HG03039 (cell line): ENCODE measurements around the gene TOMM5.
"Not testable (repeated sequence)": the region's sequence is repeated elsewhere in the genome, so short reads cannot be mapped to it uniquely, and the experiment has no call there.

ENCODE experiments used
- ATAC-seq: cut with Tn5 transposase; IDR thresholded peaks from one replicate; pipeline ENCODE4 v1.9.1; 2021; ENCODE audit warnings: mild to moderate bottlenecking, moderate library complexity; ENCODE audit not compliant: unreplicated experiment

TOMM5 gene

GRCh38 chr9:37611961-37612360 is 19.6 kb upstream of the TOMM5 start:
- ATAC-seq: no peak

DNA sequence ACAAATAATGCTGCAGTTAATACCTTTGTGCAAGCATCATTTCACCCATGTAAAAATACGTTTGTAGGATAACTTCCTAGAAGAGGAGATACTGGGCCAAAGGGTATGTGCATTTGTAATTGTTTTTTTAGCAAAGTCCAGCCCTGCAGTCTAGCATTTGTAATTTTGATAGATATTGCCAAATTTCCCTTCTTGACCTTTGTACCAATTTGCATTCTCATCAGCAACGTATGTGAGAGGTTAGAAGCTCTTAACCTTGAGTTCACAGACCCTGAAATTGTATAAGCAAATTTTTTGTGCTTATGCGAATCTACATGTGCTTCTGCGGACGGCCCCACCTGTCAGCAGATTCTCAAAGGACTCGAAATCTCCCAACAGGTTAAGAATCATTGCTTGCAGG is 18.6 kb upstream of the TOMM5 start:
- no peak for ATAC-seq

DNA sequence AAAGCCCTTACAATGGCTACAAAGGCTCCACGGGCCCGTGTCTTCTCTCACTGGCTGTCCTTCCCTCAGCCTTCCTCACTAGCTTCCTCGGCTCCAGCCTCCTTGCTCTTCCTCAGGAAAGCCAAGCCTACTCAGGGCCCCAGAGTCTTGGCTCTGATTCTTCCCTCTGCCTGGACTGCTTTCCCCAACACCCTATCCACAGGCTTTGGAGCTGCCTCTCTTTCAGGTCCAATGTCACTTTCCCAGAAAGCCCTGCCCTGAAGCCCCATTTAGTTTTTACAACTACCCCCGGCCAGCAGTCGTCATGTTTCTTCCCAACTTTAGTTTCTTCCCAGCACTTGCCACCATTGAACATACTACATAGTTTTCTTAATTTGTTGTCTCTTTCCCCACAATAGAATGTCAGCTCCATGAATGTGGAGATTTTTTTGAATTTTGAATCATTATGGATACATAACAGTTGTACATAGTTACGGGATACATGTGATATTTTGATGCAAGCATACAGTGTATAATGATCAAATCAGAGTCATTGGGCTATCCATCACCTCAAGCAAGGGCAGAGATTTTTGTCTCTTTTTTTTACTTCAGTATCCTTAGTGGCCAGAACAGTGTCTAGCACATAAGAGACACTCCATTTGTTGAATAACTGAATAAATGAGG is 17.5 kb upstream of the TOMM5 start:
- no peak for ATAC-seq

- ATAC-seq: no peak
These were observed 15.9 kb upstream of the TOMM5 start for GRCh38 chr9:37608250-37608649.

DNA sequence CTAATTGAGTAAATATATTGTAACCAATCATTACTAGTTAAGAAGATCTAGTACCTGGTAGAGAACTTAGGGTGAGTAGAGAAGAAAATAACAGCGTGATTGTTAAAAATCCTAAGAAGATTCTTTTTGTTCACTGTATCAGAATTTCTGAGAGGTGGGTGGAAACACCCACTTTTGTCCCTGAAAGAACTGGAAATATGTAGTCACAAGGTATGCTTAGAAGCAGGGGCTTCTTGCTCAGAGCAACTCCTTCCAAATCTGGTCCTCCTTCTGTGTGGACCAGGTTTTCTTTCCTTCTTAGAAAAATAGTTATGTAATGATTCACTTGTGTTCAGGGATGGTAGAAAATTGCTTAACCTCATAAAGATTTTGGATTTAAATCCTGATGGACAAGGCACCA is 11.9 kb upstream of the TOMM5 start:
- ATAC-seq: no peak

GRCh38 chr9:37602817-37603216 is 10.4 kb upstream of the TOMM5 start:
- ATAC-seq: no peak

DNA sequence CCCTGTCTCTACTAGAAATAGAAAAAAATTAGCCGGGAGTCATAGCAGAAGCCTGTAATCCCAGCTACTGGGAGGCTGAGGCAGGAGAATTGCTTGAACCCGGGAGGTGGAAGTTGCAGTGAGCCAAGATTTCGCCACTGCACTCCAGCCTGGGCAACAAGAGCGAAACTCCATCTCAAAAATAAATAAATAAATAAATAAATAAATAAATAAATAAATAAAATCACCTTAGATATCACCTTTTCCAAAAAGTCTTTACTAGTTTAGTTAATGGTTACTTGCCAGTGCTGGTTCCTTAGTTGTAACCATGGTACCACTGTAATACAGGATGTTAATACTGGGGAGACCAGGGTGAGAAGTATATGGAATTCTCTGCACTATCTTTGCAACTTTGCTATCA is 9.7 kb upstream of the TOMM5 start:
- ATAC-seq: not testable (repeated sequence)

GRCh38 chr9:37596504-37596903 is 4.1 kb upstream of the TOMM5 start:
- ATAC-seq: no peak

DNA sequence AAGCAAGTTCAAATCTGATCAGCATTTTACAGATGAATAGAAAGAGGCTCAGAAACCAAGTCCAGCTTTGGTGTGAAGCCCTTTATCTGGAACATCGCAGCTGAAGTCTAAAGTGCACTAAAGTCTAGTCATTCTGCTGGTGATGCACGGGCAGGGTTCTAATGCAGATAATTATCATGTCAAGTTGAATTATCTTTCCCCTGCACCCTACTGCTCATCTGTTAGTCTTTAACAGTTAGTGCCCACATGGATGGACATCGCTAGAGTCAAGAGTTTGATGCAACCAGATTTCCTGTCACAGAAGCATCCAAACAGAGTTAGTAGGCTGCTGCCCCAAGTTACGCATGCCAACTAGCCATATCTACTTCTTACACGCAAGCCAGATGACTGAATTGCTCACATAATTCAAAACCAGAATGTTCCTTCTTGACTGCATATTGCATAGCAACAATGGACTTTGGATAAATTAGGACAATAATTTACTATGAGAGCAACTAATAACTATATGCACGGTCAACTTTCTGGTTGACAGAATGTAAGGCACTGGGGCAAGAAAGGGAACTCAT is 1.6 kb upstream of the TOMM5 start:
- ATAC-seq: no peak

DNA sequence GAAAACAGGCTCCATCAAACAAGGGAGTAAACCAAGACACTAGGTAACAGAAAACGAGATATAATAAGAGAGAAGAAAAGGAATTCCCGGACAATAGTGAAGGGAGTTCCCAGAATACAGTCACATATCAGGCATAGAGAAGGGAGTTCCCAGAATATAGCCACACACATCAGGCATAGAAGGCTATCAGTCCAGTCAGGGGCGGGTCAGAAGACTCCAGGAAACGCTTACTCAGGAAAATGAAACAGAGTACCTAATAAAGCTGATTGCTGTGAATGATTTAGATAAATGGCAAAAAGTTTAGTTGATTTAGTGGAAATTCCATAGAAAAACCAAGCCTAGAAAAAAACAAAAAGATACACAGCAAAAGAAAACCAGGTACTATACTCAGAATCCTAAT is 4.9 kb downstream of the TOMM5 start:
- ATAC-seq: no peak

GRCh38 chr9:37583522-37584121 is 8.8 kb downstream of the TOMM5 start:
- no peak for ATAC-seq

- no peak for ATAC-seq
These were observed 9.7 kb downstream of the TOMM5 start for GRCh38 chr9:37582548-37583157.

DNA sequence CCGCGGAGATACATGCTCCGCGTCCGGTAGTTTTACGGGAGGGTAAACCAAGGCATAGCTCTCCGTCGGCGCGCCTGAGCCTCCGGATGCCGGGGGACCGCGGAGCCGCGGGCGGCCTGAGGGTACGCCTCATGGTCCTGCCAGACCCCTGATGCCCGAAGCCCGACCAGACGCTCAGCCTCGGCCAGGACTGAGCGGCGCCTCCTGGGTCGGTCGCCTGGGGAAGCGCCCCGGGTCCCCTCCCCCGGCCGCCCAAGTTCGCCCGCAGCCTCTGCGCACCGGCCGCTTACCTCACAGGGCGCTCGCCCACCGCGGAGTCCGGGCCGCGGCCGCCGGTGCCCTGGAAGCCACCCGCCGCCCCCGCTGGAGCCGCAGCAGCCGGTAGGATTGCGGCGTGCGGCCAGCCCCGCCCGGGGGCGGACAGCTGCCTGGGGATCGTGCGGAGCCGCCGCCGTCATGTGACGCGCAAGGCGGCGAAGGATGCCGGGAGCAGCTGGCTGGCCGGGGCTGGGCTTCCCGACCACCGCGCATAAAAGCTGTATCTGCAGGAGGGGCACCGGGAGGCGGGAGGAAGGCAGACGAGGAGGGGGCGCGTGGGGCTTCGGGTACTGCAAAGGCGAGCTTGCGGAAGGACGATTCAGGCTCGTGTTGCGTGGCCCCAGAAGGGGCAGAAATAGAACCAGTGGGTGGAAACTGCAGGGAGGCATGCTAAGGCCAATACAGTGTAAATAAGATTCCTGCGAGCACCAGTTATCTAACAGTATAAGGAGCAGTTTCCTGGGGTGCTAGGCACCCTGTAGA is 16.3 kb downstream of the TOMM5 start, which contains the start of gene FBXO10:
FBXO10 (minus strand) TSS at position 460 of the 801 bp plus-strand sequence. CDS start 34,612 bp downstream, outside the sequence.
- peak; percentile 64 for ATAC-seq

- peak; percentile 40 for ATAC-seq
These were observed 16.9 kb downstream of the TOMM5 start for GRCh38 chr9:37575511-37575914.

DNA sequence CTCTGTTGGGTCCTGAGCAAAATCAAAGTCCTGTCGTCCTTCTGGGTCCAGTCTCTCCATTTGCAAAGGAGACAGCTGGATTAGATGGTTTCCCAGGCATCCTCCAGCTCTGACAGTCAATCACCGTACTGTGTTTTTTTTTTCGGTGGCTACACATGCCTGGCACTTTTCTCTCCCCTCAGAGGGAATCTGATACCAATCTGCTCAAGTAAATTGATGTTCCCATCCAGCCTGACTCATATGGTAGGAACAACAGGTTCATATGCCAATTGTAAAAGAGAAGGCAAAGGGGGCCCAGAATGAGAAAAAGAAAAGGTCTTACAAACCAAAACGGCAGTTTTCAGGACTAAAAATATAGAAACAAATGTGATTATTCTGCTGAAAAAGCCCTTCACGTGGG is 17.4 kb downstream of the TOMM5 start:
- ATAC-seq: no peak

DNA sequence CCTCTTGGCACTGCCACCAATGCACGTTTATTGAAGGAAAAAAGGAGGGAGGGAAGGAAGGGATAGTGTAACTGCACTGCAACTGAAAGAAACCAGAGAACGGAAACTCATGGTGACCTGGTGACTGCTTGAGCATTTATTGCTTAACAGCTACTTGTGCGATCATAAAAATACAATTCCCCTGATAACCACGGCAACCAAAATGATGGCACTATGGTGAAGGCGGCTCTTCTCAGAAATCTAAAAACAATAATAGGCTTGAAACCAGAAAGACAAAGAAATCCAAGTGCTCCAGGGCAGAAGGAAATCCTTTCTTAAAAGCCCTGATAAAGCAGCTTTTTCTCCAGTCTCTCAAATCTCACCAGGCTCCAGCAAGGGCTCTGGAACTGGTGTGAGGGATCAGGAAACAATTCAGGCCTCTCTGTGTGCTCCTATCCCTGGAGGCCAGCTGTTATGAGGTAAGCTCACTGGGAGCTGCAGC is 18.1 kb downstream of the TOMM5 start:
- ATAC-seq: no peak

GRCh38 chr9:37571282-37571681 is 21.1 kb downstream of the TOMM5 start:
- no peak for ATAC-seq

GRCh38 chr9:37566716-37567115 is 25.7 kb downstream of the TOMM5 start:
- no peak for ATAC-seq

DNA sequence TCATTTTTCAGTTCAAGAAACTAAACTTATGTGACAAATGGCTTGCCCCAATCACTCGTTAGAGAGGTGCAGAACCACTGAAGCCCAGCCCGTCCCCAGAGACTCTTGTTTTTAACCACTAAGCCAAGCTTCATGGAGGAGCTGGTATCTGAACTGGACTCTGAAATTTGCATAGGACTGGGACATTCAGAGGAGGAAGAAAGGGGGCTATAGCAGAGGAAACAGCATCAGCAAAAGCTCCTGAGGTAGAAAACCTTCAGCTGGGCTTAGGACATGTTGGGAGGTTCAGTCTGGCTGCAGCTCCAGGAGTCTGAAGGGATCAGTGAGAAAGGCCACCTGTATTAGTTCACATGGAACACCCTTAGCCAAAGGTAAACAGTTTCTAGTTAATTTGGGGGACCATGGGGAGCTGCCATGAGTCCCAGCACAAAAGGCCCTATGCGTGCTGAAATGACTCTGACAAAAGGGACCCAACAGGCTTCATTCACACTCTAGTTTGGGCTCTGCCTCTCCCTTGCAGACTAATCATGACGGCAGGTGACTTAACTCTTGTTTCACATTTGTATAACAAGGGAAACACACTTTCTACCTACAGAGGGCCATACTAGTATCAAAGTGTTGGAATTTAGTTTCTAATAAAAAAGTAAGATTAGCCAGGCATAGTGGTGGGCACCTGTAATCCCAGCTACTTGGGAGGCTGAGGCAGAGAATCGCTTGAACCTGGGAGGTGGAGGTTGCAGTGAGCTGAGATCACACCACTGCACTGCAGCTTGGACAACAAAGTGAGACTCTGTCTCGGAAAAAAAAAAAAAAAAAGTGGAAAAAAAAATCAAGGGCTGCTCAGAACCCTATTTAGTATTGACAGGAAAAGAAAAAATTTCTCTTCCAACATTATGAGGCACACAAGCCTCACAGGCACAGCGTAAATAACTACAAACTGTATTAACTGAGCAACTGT is 26.5 kb downstream of the TOMM5 start:
- peak; percentile 69 for ATAC-seq

DNA sequence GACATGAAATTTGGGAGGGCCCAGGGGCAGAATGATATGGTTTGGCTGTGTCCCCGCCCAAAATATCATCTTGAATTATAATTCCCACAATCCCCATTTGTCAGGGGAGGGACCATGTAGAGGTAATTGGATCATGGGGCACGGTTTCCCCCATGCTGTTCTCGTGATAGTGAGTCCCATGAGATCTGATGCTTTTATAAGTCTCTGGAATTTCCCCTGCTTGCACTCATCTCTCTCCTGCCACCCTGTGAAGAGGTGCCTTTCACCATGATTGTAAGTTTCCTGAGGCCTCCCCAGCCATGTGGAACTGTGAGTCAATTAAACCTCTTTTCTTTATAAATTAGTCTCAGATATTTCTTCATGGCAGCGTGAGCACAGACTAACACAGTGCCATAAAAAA is 27.5 kb downstream of the TOMM5 start:
- no peak for ATAC-seq
